ENCODE measurements around the gene RIOK1. TPM values are rescaled to one million over a fixed set of nuclear protein-coding genes. Genes with fewer than 3 reads are reported as not detected.

The RIOK1 gene
- total and polyA plus RNA-seq, 2 of the 13 experiments (the other 11 are each of a cell fraction or from before 2014, with no cell fraction given), result 9.4 to 37.8 TPM

- no peak for TF ChIP-seq ZNF790 (CRISPR knock-in tag; IDR thresholded peaks at IDR 0.05; ENCODE audit: borderline replicate concordance)
- no peak for TF ChIP-seq ZNF33B (CRISPR knock-in tag; IDR thresholded peaks at IDR 0.05)
- no peak for TF ChIP-seq KDM1A (CRISPR knock-in tag; IDR thresholded peaks at IDR 0.05)
- no peak for TF ChIP-seq UBTF (CRISPR knock-in tag; IDR thresholded peaks at IDR 0.05)
- no peak for TF ChIP-seq ZNF496 (CRISPR knock-in tag; IDR thresholded peaks at IDR 0.05; ENCODE audit: insufficient replicate concordance)
- no peak for TF ChIP-seq MZF1 (CRISPR knock-in tag; IDR thresholded peaks at IDR 0.05; ENCODE audit: borderline replicate concordance)
- TF ChIP-seq ZNF75D (CRISPR knock-in tag; IDR thresholded peaks at IDR 0.05; ENCODE audit: borderline replicate concordance), result no peak
- no peak for TF ChIP-seq DPF2 (CRISPR knock-in tag; IDR thresholded peaks at IDR 0.05; ENCODE audit: borderline replicate concordance, low read depth)
- no peak for TF ChIP-seq ZNF691 (CRISPR knock-in tag; IDR thresholded peaks at IDR 0.05; ENCODE audit: borderline replicate concordance, low read depth)
- TF ChIP-seq, protein P1, sequence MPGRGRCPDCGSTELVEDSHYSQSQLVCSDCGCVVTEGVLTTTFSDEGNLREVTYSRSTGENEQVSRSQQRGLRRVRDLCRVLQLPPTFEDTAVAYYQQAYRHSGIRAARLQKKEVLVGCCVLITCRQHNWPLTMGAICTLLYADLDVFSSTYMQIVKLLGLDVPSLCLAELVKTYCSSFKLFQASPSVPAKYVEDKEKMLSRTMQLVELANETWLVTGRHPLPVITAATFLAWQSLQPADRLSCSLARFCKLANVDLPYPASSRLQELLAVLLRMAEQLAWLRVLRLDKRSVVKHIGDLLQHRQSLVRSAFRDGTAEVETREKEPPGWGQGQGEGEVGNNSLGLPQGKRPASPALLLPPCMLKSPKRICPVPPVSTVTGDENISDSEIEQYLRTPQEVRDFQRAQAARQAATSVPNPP (CRISPR knock-in tag; IDR thresholded peaks at IDR 0.05), result no peak; the same call in 1 of the 2 replicates
- TF ChIP-seq ZNF30 (CRISPR knock-in tag; IDR thresholded peaks at IDR 0.05), result no peak
- no peak for TF ChIP-seq ZNF720 (CRISPR knock-in tag; IDR thresholded peaks at IDR 0.05)
- peak; percentile 19 to 58; a peak in 1 of 4 replicates for TF ChIP-seq HMGXB4 (CRISPR knock-in tag; IDR thresholded peaks at IDR 0.05; ENCODE audit: borderline replicate concordance in 1 of 2, low read depth in 1 of 2)
- no peak for TF ChIP-seq DBP (CRISPR knock-in tag; IDR thresholded peaks at IDR 0.05; ENCODE audit: not compliant biosample characterization)
- TF ChIP-seq ARNT2 (CRISPR knock-in tag; IDR thresholded peaks at IDR 0.05; ENCODE audit: low read depth), result 0 out of 2 replicates have a peak, but pooled peaks have one; percentile 59
- TF ChIP-seq ARNTL (CRISPR knock-in tag; IDR thresholded peaks at IDR 0.05), result no peak
- TF ChIP-seq MTA1 (CRISPR knock-in tag; IDR thresholded peaks at IDR 0.05; ENCODE audit: borderline replicate concordance), result no peak
- peak; percentile 68; the same call in 1 of the 2 replicates for TF ChIP-seq GATA4 (IDR thresholded peaks at IDR 0.05; ENCODE audit: borderline replicate concordance, low read depth)
- TF ChIP-seq SP2 (CRISPR knock-in tag; IDR thresholded peaks at IDR 0.05), result no peak
- peak; percentile 34; the same call in 1 of the 2 replicates for TF ChIP-seq HNF4A (CRISPR knock-in tag; IDR thresholded peaks at IDR 0.05)
- 0 out of 2 replicates have a peak, but pooled peaks have one; percentile 77 for TF ChIP-seq ZNF569 (CRISPR knock-in tag; IDR thresholded peaks at IDR 0.05; ENCODE audit: borderline replicate concordance)
Observed at GRCh38 chr6:7426447-7427169, 37.0 kb downstream of the RIOK1 start (continued).

All from HepG2 (cell line).